GM12891 (cell line): ENCODE measurements around the gene MARCHF3.

Experiments used
- PAX5 ChIP-seq: IDR thresholded peaks from 2 replicates; pipeline ENCODE4 v1.6.1; 2011; ENCODE audit warnings: low read length, moderate library complexity, mild to moderate bottlenecking; ENCODE audit not compliant: insufficient read depth, severe bottlenecking
- POLR2A ChIP-seq: IDR thresholded peaks from 2 replicates; pipeline ENCODE4 v1.6.1; 2011; ENCODE audit warnings: low read depth, low read length, control low read depth
- POLR2AphosphoS5 ChIP-seq: IDR thresholded peaks from 2 replicates; pipeline ENCODE4 v1.6.1; 2011; ENCODE audit warnings: low read depth, low read length, control low read depth
- SPI1 ChIP-seq: IDR thresholded peaks from 2 replicates; pipeline ENCODE4 v1.6.1; 2011; ENCODE audit warnings: low read depth, low read length, control low read depth
- TAF1 ChIP-seq: IDR thresholded peaks from 2 replicates; pipeline ENCODE4 v1.6.1; 2011; ENCODE audit warnings: low read depth, low read length, control low read depth

DNA sequence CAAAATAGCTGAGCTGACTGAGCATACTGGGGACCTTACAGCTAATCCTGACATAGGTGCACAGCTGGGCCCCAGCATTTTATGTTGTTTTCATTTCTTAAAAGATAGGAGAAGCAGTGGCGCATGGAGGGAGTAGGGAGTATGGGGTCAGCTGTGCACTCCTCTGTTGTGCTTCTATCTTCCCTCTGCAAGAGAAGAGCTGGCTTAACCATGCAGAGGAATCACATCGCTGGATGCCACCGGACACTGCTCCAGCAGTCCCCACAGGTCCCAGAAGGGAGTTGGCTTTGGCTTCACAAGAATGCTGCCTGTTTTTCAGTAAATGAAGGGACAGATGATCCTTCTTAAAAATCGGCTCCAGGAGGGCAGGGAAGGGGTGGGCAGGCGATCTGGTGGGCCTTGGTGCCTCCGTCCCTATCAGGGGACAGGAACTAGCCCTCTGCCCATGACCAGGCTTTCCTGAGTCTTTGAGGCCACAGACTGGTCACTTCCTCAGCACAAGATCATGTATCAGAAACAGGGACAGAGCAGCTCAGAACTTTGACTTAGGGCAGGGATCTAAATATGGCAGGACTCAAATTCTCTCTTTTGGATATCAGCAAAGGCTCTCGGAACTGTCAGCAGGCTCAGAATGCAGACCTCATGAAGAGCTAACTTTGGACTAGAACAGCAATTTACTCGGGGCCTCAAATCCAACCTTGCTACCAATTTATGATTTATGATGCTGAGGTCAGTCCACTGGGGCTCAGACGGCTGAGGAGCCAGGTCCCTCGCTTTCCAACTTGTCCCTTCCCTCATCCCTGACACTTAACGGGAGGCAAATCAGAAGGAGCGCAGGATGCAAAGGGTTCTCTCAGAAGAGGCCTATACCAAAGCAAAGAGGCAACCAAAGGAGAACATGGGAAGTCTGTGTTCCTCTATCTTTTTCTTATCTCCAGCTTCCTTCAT is 47.2 kb downstream of the MARCHF3 start:
- TF ChIP-seq SPI1 (no peak), POLR2AphosphoS5 (no peak), POLR2A (no peak), TAF1 (no peak), PAX5 (no peak)
